Uterus (tissue), 4 donors: ENCODE measurements around the gene HOMER3. TPM values are rescaled to one million over a fixed set of nuclear protein-coding genes. Genes with fewer than 3 reads are reported as not detected.

Source experiments
- DNase-seq, 2 donors: peaks; one replicate each; pipeline ENCODE4 v3.0.0-alpha.2; 2019 to 2020
- H3K27ac ChIP-seq, 2 donors: fragments of 200-600 bp; sonication (generic); 1 replicate in 1 of 2; 2 replicates in 1 of 2; pipeline ENCODE4 v1.5.1; 2016 to 2018
- H3K27me3 ChIP-seq, 2 donors: fragments of 200-600 bp; sonication (generic); one replicate each; pipeline ENCODE4 v1.5.1; 2018 to 2019; ENCODE audit warnings: control low read depth in 1 of 2
- H3K36me3 ChIP-seq, 2 donors: fragments of 200-600 bp; sonication (generic); one replicate each; pipeline ENCODE4 v1.5.1; 2019; ENCODE audit warnings: control low read depth in 1 of 2
- H3K4me1 ChIP-seq, 2 donors: fragments of 200-600 bp; sonication (generic); one replicate each; pipeline ENCODE4 v1.5.1; 2018 to 2019; ENCODE audit warnings: control low read depth in 1 of 2
- H3K4me3 ChIP-seq, 2 donors: fragments of 200-600 bp; sonication (generic); 1 replicate in 1 of 2; 2 replicates in 1 of 2; pipeline ENCODE4 v1.5.1; 2018 to 2019; ENCODE audit warnings: mild to moderate bottlenecking in 1 of 2
- H3K9me3 ChIP-seq, 2 donors: fragments of 200-600 bp; sonication (generic); one replicate each; pipeline ENCODE4 v1.5.1; 2019; ENCODE audit warnings: control low read depth in 1 of 2
- POLR2A ChIP-seq, 2 donors: fragments of 450-650 bp; IDR thresholded peaks; one replicate each; pipeline ENCODE4 v1.6.1; 2016; ENCODE audit warnings: antibody characterized with exemption in 2 of 2, mild to moderate bottlenecking in 1 of 2, moderate library complexity in 1 of 2
- intact Hi-C: fragments of 100-400 bp; cut with DNase I; formaldehyde crosslinking; loops from one replicate; pipeline ENCODE4 v1.15.1; 2023; ENCODE audit warnings: low total_unique reads
- total RNA-seq, 4 donors: library from RNA; depleted of rRNA in 3 of 4; stranded (reverse); fragments of >200 nt in 3 of 4; gene quantifications; one replicate each; pipeline versions ENCODE4 v1.1.0 to v1.2.4, GENCODE V29; 2014 to 2023
- TF ChIP-seq, protein P1 (sequence below), 4 experiments: fragments of 200-600 bp in 2 of 4; fragments of 450-650 bp in 2 of 4; sonication (generic) in 2 of 4; IDR thresholded peaks; one replicate each; pipeline ENCODE4 v1.5.1; 2016 to 2019; ENCODE audit warnings: antibody characterized with exemption in 4 of 4, mild to moderate bottlenecking in 2 of 4, moderate library complexity in 1 of 4
- donor health status: DM: yes; HTN: yes; CAD: no.

HOMER3 gene
- total RNA-seq, 4 donors from 2014 or later, result 4.4 to 24.8 (median 23.3) TPM

DNA sequence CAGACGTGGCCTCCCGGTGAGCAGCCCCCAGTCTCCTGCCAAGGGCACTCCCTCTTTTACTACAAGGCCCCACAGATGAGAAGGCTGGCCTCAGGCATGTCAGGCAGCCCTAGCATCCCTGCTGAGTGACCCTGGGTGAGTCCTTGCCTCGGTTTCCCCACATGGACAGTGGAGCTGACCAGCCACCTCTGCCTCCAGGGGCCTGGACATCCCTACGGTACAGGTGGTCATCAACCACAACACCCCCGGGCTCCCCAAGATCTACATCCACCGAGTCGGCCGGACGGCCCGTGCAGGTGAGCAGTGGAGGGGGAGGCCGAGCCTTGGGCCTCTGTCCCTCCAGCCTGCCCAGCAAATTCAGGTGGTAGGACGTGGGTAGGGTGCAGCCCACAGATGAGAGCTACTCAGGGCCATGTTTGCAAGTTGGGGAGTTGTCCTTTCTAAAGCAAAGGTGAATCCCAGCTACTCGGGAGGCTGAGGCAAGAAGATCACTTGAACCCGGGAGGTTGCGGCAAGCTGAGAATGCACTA lies 16.3 kb downstream of the HOMER3 start:
- peaks cover 5 to 11% of the 10 kb centered on the region in 2 donors for H3K4me1 ChIP-seq
- intact Hi-C loops, result no loop called here
- no peaks in the 10 kb centered on the region for H3K9me3 ChIP-seq
- H3K4me3 ChIP-seq, result no peak overlapping the region
- no peak overlapping the region for H3K27ac ChIP-seq
- no peaks in the 10 kb centered on the region for H3K36me3 ChIP-seq
- no peak for TF ChIP-seq POLR2A (IDR thresholded peaks at IDR 0.05)
- TF ChIP-seq, protein P1, sequence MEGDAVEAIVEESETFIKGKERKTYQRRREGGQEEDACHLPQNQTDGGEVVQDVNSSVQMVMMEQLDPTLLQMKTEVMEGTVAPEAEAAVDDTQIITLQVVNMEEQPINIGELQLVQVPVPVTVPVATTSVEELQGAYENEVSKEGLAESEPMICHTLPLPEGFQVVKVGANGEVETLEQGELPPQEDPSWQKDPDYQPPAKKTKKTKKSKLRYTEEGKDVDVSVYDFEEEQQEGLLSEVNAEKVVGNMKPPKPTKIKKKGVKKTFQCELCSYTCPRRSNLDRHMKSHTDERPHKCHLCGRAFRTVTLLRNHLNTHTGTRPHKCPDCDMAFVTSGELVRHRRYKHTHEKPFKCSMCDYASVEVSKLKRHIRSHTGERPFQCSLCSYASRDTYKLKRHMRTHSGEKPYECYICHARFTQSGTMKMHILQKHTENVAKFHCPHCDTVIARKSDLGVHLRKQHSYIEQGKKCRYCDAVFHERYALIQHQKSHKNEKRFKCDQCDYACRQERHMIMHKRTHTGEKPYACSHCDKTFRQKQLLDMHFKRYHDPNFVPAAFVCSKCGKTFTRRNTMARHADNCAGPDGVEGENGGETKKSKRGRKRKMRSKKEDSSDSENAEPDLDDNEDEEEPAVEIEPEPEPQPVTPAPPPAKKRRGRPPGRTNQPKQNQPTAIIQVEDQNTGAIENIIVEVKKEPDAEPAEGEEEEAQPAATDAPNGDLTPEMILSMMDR (IDR thresholded peaks at IDR 0.05), result no peak
- DNase-seq, result no peak
- H3K27me3 ChIP-seq, result no peaks in the 10 kb centered on the region

DNA sequence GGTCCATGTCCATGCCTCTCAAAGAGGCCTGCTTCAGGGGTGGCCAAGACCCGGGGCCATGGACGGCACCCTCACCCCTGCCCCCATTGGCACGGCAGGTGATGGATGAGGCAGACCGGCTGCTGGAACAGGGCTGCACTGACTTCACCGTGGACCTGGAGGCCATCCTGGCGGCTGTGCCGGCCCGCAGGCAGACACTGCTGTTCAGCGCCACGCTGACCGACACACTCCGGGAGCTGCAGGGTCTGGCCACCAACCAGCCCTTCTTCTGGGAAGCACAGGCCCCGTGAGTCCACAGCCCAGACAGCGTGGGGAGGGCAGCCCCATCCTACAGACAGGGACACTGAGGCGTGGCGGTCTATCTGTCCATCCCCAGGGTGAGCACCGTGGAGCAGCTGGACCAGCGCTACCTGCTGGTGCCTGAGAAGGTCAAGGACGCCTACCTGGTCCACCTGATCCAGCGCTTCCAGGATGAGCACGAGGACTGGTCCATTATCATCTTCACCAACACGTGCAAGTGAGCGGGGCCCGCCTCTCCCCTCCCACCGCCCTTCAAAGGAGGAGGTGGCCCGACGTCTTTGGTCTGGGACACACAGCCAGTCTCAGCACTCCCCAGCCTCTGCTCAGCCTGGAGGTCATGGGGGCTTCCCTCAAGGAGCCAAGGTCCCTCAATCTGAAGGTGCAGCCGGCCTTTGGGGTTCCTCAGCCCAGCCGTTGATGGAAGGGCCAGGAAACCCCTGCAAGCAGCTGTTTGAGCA lies 18.6 kb downstream of the HOMER3 start:
- Histone ChIP-seq H3K4me1 (peaks cover 5 to 11% of the 10 kb centered on the region in 2 donors), H3K36me3 (no peaks in the 10 kb centered on the region)

DNA sequence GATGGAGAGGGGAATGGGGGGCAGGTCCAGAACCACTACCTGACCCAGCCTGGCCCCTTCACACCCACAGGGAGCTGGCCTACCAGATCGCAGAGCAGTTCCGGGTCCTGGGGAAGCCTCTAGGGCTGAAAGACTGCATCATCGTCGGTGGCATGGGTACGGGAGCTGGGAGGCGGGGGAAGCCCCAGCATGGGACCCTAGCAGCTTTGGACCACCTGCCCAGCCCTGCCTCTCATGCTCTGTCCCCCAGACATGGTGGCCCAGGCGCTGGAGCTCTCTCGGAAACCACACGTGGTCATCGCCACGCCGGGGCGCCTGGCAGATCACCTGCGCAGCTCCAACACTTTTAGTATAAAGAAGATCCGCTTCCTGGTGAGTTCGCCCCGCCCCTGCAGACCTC lies 19.4 kb downstream of the HOMER3 start:
- no peak for DNase-seq
- H3K27ac ChIP-seq, result no peak overlapping the region
- no peaks in the 10 kb centered on the region for H3K36me3 ChIP-seq
- intact Hi-C loops, result no loop called here
- H3K4me3 ChIP-seq, result no peak overlapping the region
- TF ChIP-seq, protein P1 (IDR thresholded peaks at IDR 0.05), result no peak
- no peak for TF ChIP-seq POLR2A (IDR thresholded peaks at IDR 0.05)
- H3K27me3 ChIP-seq, result no peaks in the 10 kb centered on the region
- H3K4me1 ChIP-seq, result peaks cover 5 to 11% of the 10 kb centered on the region in 2 donors
- H3K9me3 ChIP-seq, result no peaks in the 10 kb centered on the region

More for the DNA sequence above, 18.6 kb downstream of the HOMER3 start:
- H3K4me3 ChIP-seq, result no peak overlapping the region
- DNase-seq, result no peak
- intact Hi-C loops, result no loop called here
- no peaks in the 10 kb centered on the region for H3K27me3 ChIP-seq
- H3K27ac ChIP-seq, result no peak overlapping the region
- H3K9me3 ChIP-seq, result no peaks in the 10 kb centered on the region
- TF ChIP-seq, protein P1 (IDR thresholded peaks at IDR 0.05), result no peak
- no peak for TF ChIP-seq POLR2A (IDR thresholded peaks at IDR 0.05)

DNA sequence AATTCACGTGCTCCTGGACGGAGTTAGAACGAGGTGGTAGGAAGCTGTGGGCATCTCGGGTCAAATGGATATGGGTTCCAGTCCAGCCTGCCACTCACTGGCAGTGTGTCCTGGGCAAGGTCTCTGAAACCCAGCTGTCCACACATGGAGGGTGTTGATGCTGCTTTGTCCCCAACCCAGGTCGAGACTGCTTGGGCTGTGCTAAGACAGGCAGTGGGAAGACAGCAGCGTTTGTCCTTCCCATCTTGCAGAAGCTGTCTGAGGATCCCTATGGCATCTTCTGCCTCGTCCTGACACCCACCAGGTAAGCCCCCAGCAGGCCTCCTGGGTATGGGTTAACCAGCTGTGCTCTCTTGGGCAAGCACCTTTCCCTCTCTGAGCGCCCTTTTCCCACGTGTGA lies 20.6 kb downstream of the HOMER3 start:
- H3K27me3 ChIP-seq, result no peaks in the 10 kb centered on the region
- H3K4me3 ChIP-seq, result peak overlapping the region; percentile 96 to 97
- TF ChIP-seq, protein P1 (IDR thresholded peaks at IDR 0.05), result no peak
- TF ChIP-seq POLR2A (IDR thresholded peaks at IDR 0.05), result no peak
- no peaks in the 10 kb centered on the region for H3K36me3 ChIP-seq
- peaks cover 5 to 11% of the 10 kb centered on the region in 2 donors for H3K4me1 ChIP-seq
- no peak for DNase-seq
- H3K27ac ChIP-seq, result no peak overlapping the region
- no peaks in the 10 kb centered on the region for H3K9me3 ChIP-seq
- intact Hi-C loops, result no loop called here

DNA sequence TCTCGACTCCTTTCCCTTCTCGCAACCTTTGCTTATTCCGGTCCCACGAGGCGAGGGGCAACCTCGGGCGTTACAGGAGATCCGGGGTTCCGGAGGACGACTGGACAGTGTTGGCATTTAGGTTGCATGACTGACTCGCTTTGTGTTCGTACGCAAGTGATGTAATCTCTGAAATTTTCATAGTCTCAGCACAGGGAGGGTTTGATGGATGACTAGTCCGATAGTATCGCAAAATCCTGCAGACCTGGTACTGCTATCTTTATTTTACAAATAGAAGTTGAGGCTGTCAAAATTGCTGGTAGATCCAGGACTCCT lies 21.2 kb downstream of the HOMER3 start:
- H3K27me3 ChIP-seq, result no peaks in the 10 kb centered on the region
- H3K9me3 ChIP-seq, result no peaks in the 10 kb centered on the region
- H3K36me3 ChIP-seq, result no peaks in the 10 kb centered on the region
- TF ChIP-seq, protein P1 (IDR thresholded peaks at IDR 0.05), result no peak
- no peak for TF ChIP-seq POLR2A (IDR thresholded peaks at IDR 0.05)
- H3K4me3 ChIP-seq, result peak overlapping the region; percentile 96 to 97
- H3K4me1 ChIP-seq, result peaks cover 5 to 11% of the 10 kb centered on the region in 2 donors
- intact Hi-C loops, result no loop called here
- no peak for DNase-seq
- H3K27ac ChIP-seq, result peak overlapping the region; percentile 65 to 69
